PC-3 (cell line): ENCODE measurements around the gene GATM.

Experiments used
- EZH2 ChIP-seq: fragments of 300-600 bp; sonication (generic); IDR thresholded peaks from one replicate; pipeline ENCODE4 v1.6.1; 2017; ENCODE audit warnings: antibody characterized with exemption, mild to moderate bottlenecking, low read length; ENCODE audit not compliant: unreplicated experiment
- EZH2phosphoT487 ChIP-seq: fragments of 300-600 bp; sonication (generic); IDR thresholded peaks from 2 replicates; pipeline ENCODE4 v1.6.1; 2018; ENCODE audit warnings: mild to moderate bottlenecking, antibody characterized with exemption, low read length, borderline replicate concordance
- TF ChIP-seq, protein P1 (sequence below): fragments of 300-600 bp; sonication (generic); conservative IDR thresholded peaks from 2 replicates; pipeline ENCODE4 v1.5.1; 2017; ENCODE audit warnings: antibody characterized with exemption, low read depth, mild to moderate bottlenecking, low read length

DNA sequence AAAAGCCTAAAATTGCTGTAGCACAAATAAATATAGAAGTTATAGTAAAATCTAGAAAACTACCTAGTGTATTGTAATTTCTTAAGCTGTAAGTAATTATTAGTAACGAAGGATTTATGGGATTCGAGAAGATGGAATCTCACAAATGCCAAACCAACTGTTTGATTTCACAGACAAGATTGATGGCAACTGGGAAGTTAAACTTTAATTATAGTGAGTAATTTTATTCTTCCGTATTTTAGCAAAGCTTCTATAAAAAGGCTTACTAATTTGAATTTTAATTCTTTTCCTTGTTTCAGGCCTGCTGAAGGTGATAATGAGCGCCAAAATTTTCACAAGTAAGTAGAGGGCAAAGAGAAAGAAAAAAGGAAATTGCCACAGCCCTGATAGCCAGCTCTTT, 36.6 kb downstream of the GATM start:
- TF ChIP-seq, protein P1, sequence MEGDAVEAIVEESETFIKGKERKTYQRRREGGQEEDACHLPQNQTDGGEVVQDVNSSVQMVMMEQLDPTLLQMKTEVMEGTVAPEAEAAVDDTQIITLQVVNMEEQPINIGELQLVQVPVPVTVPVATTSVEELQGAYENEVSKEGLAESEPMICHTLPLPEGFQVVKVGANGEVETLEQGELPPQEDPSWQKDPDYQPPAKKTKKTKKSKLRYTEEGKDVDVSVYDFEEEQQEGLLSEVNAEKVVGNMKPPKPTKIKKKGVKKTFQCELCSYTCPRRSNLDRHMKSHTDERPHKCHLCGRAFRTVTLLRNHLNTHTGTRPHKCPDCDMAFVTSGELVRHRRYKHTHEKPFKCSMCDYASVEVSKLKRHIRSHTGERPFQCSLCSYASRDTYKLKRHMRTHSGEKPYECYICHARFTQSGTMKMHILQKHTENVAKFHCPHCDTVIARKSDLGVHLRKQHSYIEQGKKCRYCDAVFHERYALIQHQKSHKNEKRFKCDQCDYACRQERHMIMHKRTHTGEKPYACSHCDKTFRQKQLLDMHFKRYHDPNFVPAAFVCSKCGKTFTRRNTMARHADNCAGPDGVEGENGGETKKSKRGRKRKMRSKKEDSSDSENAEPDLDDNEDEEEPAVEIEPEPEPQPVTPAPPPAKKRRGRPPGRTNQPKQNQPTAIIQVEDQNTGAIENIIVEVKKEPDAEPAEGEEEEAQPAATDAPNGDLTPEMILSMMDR = no peak
- TF ChIP-seq EZH2 (no peak), EZH2phosphoT487 (no peak)
